Measurements from ENCODE around the gene DLG5.

DLG5 gene

DNA sequence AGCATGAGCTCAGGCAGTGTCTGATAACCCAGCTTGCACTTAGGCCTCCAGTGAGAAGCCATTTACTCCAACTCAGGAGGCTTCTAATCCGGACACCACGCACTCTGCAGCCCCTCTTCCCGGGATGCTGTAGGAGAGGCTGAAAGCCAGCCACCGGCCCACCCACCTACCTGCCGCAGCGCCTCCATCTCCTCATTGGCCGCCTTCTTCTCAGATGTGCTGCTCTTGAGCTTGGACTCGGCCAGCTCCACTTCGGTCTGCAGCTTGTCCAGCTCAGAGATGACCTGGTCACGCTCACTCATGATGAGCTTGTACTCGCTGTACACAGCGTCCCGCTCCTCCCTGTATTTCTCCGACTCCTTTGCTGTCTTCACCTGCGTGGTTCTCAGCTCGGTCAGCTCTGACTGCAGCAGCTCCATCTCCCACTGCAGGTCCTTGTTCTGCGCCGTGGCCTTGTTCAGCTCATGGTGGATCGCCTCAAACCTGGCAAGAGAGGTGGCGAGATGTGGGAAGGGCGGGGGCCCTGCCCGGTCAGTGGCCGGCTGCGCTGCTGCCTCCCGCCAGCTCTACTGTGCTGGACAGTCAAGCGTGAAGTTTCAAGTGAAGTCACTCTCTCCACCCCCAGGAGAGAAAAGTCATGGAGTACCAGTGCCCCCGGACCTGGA lies 84.7 kb downstream of the DLG5 start:
- DNase-seq = no peak

- DNase-seq = no peak
Measured at GRCh38 chr10:77840636-77841035, 85.9 kb downstream of the DLG5 start.

GRCh38 chr10:77837925-77838595 lies 88.5 kb downstream of the DLG5 start:
- no peak for DNase-seq

DNA sequence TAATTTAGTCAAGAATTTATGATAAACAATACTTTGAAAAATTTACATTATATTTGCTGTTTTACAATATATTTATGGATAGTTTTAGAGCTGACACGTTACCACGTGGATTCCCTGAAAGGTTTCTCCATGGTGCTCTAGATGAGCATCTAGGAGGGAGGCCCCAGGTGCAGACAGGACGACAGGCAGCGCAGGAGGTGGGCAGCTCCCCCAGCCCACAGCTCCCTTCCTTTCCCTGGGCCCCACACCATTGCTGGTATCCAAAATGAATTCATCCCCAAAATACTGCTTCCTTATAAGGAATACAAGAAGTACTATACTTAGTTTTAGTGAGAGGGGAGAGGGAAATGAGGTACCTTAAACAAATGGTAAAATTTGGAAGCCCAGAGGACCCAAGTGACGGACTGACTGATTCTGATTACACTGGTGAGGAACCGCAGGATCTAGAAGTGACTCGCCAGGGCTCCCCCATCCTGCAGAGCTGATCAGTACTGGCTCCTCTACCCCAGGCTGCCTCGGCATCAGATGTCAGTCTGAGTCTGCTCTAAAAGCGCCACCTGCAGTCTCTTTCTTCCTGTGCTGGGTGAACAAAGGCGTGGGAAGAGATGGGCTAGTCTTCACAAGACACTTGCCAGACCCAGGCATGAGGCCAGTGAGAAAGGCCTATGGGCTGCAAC lies 89.2 kb downstream of the DLG5 start:
- DNase-seq = peak; percentile 58

DNA sequence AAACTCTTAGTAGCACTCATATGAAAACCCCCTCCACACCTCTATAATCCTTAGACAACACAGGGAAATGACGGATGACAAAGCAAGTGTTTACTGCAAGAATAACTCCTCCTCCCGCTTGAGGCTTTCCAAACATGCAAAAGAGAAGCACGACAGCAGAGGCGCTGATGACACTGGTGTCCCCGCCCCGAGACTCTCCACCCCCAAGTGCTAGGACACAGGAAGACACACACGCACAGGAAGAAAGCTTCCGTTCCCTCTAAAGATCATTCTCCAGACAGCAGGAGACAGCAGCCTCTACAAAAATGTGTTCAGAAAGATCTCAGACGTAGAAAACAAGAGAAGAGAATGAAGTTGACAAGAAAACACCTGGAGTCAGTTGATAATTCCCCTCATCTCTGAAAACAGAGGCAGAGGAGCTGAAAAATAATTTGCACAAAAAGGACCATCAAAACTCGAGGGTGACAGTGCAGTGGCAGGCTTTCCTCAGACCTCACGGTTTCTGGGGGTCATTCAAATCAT lies 90.2 kb downstream of the DLG5 start:
- peak; percentile 43 for DNase-seq

GRCh38 chr10:77835669-77836086 lies 90.9 kb downstream of the DLG5 start:
- DNase-seq = no peak

DNA sequence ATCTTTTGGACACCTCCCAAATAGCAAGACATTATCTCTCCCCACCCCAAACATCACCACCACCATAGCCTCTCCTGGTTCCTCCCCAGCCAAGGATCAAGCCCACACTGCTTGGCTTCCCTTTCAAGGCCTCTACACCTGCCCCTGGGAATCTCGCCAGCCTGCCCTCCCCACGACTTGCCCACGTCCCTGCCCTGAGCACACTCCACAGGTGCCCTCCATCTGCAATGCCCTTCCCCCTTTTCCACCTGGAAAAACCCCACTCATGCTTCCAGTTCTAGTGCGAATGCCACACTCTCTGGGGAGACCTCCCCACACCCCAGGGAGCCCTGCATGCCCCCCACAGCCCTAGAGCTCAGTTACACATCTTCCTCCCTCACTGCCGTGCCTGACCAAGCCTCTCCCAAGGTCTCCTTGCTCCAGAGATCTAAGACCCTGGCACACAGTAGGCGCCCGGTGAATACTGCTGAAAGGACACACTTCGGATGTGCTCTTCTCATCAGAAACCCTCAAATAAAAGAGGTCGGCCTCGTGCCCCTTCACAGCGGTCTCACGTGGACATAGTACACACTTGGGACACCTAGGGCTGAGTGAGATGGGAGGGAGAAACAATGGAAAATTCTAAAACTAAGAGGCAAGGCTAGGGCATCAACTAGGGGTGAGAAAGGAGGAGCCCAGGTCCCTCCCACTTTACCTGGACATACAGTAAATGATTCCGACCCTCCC lies 91.4 kb downstream of the DLG5 start:
- no peak for DNase-seq

DNA sequence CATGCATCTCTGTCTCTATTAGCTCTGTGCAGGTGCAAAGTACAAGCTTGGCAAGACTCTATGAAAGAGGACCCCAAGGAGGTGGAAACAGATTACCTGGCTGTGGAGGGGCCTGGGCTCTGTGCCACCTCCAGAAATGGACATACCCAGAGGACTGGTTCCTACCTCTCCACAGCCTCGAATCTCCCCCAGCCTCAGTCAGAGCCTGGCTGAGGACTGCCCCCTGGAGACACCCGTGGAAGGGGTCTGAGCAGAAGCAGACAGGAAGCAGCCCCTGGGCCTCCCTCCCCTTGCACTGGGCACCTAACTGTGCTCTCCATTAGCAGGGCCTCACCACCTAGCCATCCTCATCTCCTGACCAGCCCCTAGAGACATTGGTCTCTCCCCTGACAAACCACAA lies 92.0 kb downstream of the DLG5 start:
- DNase-seq = no peak

- DNase-seq = no peak
Measured at GRCh38 chr10:77833792-77834191, 92.8 kb downstream of the DLG5 start.

- DNase-seq = no peak
Measured at GRCh38 chr10:77833225-77833624, 93.3 kb downstream of the DLG5 start.

GRCh38 chr10:77832238-77832637 lies 94.3 kb downstream of the DLG5 start:
- DNase-seq = no peak

DNA sequence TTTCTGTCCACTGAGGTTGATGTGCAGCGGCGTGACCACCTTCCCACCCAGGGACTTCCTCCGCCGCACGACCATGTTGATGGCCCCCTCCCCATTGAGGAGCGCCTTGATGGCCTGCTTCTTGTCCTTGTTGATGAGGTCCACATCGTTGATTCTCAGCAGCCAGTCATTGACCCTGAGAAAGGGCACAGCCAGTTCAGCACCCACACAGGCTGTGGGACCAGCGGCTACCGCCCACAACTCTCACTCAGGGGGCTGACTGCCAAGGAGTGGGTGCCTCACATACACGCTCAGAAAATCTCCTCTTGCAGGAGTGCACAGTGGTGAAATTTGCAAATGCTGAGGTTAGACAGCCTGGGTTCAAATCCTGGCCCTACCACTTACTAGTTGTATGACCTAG lies 97.2 kb downstream of the DLG5 start:
- no peak for DNase-seq

DNA sequence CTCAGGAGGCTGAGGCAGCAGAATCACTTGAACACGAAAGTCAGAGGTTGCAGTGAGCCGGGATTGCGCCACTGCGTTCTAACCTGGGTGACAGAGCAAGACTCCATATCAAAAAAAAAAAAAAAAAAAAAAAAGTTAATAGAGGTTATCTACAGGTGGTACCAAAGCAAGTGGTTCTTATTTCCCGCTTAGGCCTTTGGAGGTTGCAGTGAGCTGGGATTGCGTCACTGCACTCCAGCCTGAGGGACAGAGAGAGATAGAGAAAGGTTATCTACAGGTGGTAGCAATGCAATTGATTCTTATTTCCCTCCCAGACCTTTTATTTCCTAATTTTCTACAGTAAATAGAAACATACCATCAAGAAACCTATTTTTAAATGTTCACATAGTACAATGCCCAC lies 98.2 kb downstream of the DLG5 start:
- DNase-seq = no peak

DNA sequence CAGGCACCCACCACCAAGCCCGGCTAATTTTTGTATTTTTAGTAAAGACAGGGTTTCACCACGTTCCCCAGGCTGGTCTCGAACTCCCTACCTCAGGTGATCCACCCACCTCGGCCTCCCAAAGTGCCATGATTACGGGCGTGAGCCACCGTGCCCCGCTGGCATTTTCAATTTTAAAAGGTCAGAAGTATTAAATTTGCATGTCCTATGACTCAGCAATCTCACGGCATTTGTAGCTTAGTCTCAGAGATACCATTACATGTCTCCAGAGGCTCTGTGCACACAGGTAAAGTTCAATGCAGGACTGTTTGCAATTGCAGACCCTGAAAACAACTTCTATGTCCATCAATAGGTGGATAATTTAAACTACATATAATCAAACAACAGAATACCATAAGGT lies 99.2 kb downstream of the DLG5 start:
- no peak for DNase-seq

- no peak for DNase-seq
Measured at GRCh38 chr10:77825965-77826364, 100.6 kb downstream of the DLG5 start.

DNA sequence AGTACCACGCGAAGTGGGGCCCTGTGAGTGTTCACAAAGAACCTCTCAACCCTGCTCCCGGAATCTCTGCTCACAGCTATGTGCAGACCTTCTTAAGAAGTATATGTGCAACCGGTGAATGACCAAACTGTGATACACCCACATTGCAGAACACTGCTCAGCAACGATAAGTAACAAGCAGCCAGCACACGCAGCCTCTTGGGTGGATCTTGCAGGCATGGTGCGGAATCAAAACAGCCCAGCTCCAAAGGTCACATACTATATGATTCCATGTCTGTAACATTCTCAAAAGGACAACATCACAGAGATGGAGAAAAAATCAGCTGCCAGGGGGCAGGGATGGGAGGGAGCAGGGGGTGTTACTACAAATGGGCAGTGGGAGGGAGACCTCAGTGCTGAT lies 101.6 kb downstream of the DLG5 start:
- no peak for DNase-seq

- no peak for DNase-seq
Measured at GRCh38 chr10:77823811-77824542, 102.6 kb downstream of the DLG5 start.

DNA sequence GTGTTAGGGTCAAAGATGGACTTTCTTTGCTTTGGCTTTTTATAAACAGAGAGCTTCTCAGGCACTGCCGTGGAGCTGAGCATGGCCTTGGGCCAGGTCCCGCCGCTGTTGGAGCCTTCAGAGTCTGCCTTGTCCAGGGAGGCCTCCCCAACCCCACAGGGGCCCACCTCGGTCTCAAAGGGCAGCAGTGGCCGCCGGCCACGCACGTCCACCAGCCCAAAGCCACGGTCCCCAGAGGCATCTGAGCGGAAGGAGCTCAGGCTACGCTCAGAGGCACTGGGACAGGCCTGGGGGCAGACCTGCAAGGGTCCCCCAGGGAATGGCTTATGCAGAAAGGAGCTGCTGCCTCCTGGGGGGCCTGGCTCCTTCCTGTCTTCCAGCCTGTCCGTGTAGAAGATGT lies 105.0 kb downstream of the DLG5 start:
- no peak for DNase-seq

- no peak for DNase-seq
Measured at GRCh38 chr10:77821036-77821435, 105.5 kb downstream of the DLG5 start.

DNA sequence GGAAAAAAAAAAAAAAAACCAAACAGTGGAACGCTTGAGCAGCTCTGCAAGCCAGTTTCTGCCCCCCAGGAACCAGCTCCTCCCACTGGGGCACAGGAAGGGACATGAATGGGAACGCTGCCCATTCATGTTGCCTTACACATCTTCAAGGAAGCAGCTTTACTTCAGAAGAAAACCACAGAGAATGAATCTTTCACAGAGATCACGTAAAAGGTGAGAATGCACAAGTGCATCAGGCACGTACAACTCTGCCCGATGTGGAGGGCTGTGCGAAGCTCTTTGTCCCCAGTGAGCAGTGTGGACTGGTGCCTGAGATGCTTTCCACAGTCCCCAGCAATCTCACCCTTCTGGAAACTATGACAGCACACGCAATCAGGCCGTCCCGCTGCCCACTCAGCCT lies 106.2 kb downstream of the DLG5 start:
- no peak for DNase-seq

- DNase-seq = no peak
Measured at GRCh38 chr10:77819210-77820112, 107.1 kb downstream of the DLG5 start.

DNA sequence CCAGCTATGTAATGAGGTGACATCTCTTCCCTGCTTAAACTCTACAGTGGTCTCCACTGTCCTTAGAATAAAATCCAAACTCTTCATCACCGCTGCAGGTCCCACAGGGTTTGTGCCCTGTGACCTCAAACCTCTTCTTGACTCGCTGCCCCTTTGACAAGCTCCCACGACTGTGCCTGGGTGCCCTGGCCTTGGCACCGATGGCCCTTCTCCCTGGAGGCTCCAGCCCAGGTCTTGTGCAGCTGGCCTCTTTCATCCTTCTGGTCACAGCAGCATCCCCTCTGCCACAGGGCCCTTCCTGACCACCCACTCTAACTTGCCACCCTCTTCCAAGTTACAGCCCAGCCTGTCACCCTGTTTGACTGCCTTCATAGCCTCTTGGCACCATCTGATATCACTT lies 108.2 kb downstream of the DLG5 start:
- no peak for DNase-seq

All from activated CD4-positive, CD25-positive, alpha-beta regulatory T cell treated with anti-CD3 and anti-CD28 coated beads, Interleukin-2, amount 50 U/mL, for 72 hours (primary cell).